NB4 (cell line): ENCODE results near the gene CRADD.

Experiments used
- CTCF ChIP-seq: IDR thresholded peaks from one replicate; pipeline ENCODE4 v1.5.1; 2012; ENCODE audit warnings: low read depth, low read length
- MAX ChIP-seq: IDR thresholded peaks from 2 replicates; pipeline ENCODE4 v1.6.1; 2011; ENCODE audit warnings: low read depth, low read length
- MYC ChIP-seq: IDR thresholded peaks from 2 replicates; pipeline ENCODE4 v1.6.1; 2011; ENCODE audit warnings: low read depth, low read length
- POLR2A ChIP-seq: IDR thresholded peaks from 2 replicates; pipeline ENCODE4 v1.6.1; 2011; ENCODE audit warnings: mild to moderate bottlenecking; ENCODE audit not compliant: insufficient read length; ENCODE audit errors: extremely low read depth

GRCh38 chr12:93847517-93848474, 170.6 kb downstream of the CRADD start:
- TF ChIP-seq CTCF (no peak), POLR2A (no peak), MYC (no peak), MAX (no peak)
